ENCODE measurements around the gene AGBL5. TPM values are rescaled to one million over a fixed set of nuclear protein-coding genes. Genes with fewer than 3 reads are reported as not detected.

Gene AGBL5
- total and polyA plus RNA-seq, 9 of the 15 experiments (the other 6 are each of a cell fraction or from before 2014, with no cell fraction given): 3.3 to 52.7 (median 26.2) TPM

DNA sequence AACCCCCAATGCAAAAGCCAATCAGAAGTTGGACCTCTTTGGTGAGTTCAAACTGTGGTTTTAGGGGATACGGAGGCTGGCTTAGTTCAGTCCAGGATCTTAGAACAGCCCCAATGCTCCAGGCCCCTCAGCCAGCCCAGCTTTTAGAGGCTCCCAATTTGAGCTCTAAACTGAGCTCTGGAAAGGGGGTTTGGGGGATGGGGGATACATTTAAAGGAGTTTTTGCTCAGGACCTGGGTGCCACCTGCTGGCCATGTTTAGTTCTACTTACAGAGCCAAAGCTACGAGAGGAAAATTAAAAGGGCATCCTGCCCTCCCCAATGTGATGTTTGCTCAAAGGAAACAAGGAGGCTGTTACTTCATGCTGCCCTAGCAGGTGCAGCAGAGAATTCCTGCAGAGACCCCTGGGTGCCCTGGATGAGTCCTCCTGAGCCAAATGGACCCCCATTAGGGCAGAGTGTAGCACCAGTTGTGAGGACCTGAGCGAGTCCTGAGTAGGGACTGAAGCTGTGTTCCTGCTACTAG lies 34.6 kb upstream of the AGBL5 start (continued):
- TF ChIP-seq POLR2AphosphoS2 (IDR thresholded peaks at IDR 0.05; ENCODE audit: low read length): no peak
- TF ChIP-seq PRPF4 (IDR thresholded peaks at IDR 0.05; ENCODE audit: insufficient read depth, low read depth, low read length, poor library complexity, severe bottlenecking): no peak
- 0 out of 2 replicates have a peak, but pooled peaks have one; percentile 11 for TF ChIP-seq NCOA1 (IDR thresholded peaks at IDR 0.05; ENCODE audit: low read depth)
- no peak for TF ChIP-seq TARDBP (IDR thresholded peaks at IDR 0.05)
- no peak for TF ChIP-seq ZNF655 (CRISPR knock-in tag; IDR thresholded peaks at IDR 0.05)
- TF ChIP-seq HNRNPLL (IDR thresholded peaks at IDR 0.05; ENCODE audit: low read depth, low read length, poor library complexity, severe bottlenecking): no peak
- TF ChIP-seq MTA2 (IDR thresholded peaks at IDR 0.05; ENCODE audit: low read depth): no peak
- 0 out of 2 replicates have a peak, but pooled peaks have one; percentile 28 for TF ChIP-seq CBFB (CRISPR knock-in tag; IDR thresholded peaks at IDR 0.05)
- TF ChIP-seq NFXL1 (CRISPR knock-in tag; IDR thresholded peaks at IDR 0.05): no peak
- TF ChIP-seq CREB3 (tag; conservative IDR thresholded peaks at IDR 0.05; ENCODE audit: low read depth): 0 out of 2 replicates have a peak, but pooled peaks have one; percentile 51
- no peak; the same call in 1 of the 2 replicates for TF ChIP-seq MEF2D (tag; conservative IDR thresholded peaks at IDR 0.05; ENCODE audit: low read depth)
- TF ChIP-seq TRIM24 (IDR thresholded peaks at IDR 0.05): no peak
- no peak for TF ChIP-seq DDX20 (tag; IDR thresholded peaks at IDR 0.05; ENCODE audit: low read depth)
- no peak for TF ChIP-seq ZHX1 (conservative IDR thresholded peaks at IDR 0.05; ENCODE audit: low read length)
- no peak for TF ChIP-seq DNMT1 (IDR thresholded peaks at IDR 0.05)
- peak; percentile 27; the same call in 1 of the 2 replicates for TF ChIP-seq CHD2 (IDR thresholded peaks at IDR 0.05; ENCODE audit: low read depth, low read length)
- no peak for TF ChIP-seq JUND (IDR thresholded peaks at IDR 0.05; ENCODE audit: borderline replicate concordance, low read depth, low read length)
- TF ChIP-seq JUND (tag; IDR thresholded peaks at IDR 0.05; ENCODE audit: borderline replicate concordance, low read depth, low read length): peak; percentile 38; the same call in 1 of the 3 replicates
- TF ChIP-seq NFIC (IDR thresholded peaks at IDR 0.05): 0 out of 2 replicates have a peak, but pooled peaks have one; percentile 14
- TF ChIP-seq, protein P1, sequence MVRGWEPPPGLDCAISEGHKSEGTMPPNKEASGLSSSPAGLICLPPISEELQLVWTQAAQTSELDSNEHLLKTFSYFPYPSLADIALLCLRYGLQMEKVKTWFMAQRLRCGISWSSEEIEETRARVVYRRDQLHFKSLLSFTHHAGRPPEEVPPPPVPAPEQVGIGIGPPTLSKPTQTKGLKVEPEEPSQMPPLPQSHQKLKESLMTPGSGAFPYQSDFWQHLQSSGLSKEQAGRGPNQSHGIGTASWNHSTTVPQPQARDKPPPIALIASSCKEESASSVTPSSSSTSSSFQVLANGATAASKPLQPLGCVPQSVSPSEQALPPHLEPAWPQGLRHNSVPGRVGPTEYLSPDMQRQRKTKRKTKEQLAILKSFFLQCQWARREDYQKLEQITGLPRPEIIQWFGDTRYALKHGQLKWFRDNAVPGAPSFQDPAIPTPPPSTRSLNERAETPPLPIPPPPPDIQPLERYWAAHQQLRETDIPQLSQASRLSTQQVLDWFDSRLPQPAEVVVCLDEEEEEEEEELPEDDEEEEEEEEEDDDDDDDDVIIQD (CRISPR knock-in tag; IDR thresholded peaks at IDR 0.05): no peak
- TF ChIP-seq MAFF (IDR thresholded peaks at IDR 0.05; ENCODE audit: low read length): no peak
- TF ChIP-seq KLF13 (tag; IDR thresholded peaks at IDR 0.05; ENCODE audit: borderline replicate concordance, low read depth): no peak
- no peak for TF ChIP-seq PHF8 (IDR thresholded peaks at IDR 0.05; ENCODE audit: borderline replicate concordance, low read length)
